ENCODE data around the gene MDM2.

MDM2 gene

DNA sequence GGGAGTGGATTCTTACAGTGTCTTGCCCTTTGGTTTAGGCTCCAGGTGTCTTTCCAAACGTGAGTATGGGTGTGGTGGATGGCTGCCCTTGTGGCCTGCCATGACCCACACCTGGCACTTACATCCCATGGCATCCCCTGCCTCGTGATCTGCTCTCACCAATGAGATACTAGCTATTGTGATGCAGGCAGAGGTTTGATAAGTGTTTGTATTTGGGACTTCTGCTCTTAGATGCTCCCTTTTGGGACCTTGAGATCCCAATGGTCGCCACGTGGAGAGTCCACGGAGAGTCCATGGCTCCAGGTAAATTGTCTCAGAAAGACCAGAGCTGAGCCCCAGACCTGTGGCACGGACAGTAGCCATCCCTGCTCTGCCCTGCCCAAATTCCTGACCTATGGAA, 62.5 kb downstream of the MDM2 start:
- TF ChIP-seq POLR2AphosphoS5 (IDR thresholded peaks at IDR 0.05; ENCODE audit: low read depth, low read length), result no peak

DNA sequence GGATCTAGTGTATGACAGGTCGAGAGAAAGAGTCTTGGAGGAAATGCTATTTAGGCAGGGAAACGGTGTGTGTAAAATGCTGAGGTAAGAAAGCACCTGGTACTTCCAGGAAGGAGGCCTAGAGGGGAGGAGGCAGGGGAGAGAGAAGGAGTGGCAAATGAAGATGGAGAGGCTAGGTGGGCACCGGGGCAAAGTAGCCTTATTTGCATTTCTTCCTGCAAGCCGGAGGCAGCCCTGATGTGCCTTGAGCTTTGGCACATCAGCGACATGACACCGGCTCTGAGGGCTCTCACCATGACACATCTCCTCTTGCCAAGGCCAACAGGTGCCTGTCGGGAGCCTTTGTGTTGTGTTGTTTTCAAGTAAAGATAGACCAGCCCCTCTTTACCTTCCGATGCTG, 63.4 kb downstream of the MDM2 start:
- TF ChIP-seq TAF1 (IDR thresholded peaks at IDR 0.05; ENCODE audit: borderline replicate concordance, insufficient read depth, low read length) (no peak), SIN3A (IDR thresholded peaks at IDR 0.05; ENCODE audit: borderline replicate concordance, insufficient read depth, low read length) (no peak), FOXP2 (optimal IDR thresholded peaks at IDR 0.05; ENCODE audit: borderline replicate concordance, extremely low read depth, extremely low read length, insufficient read depth) (no peak), POLR2AphosphoS5 (IDR thresholded peaks at IDR 0.05; ENCODE audit: low read depth, low read length) (no peak)
- TF ChIP-seq, protein P1, sequence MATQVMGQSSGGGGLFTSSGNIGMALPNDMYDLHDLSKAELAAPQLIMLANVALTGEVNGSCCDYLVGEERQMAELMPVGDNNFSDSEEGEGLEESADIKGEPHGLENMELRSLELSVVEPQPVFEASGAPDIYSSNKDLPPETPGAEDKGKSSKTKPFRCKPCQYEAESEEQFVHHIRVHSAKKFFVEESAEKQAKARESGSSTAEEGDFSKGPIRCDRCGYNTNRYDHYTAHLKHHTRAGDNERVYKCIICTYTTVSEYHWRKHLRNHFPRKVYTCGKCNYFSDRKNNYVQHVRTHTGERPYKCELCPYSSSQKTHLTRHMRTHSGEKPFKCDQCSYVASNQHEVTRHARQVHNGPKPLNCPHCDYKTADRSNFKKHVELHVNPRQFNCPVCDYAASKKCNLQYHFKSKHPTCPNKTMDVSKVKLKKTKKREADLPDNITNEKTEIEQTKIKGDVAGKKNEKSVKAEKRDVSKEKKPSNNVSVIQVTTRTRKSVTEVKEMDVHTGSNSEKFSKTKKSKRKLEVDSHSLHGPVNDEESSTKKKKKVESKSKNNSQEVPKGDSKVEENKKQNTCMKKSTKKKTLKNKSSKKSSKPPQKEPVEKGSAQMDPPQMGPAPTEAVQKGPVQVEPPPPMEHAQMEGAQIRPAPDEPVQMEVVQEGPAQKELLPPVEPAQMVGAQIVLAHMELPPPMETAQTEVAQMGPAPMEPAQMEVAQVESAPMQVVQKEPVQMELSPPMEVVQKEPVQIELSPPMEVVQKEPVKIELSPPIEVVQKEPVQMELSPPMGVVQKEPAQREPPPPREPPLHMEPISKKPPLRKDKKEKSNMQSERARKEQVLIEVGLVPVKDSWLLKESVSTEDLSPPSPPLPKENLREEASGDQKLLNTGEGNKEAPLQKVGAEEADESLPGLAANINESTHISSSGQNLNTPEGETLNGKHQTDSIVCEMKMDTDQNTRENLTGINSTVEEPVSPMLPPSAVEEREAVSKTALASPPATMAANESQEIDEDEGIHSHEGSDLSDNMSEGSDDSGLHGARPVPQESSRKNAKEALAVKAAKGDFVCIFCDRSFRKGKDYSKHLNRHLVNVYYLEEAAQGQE (IDR thresholded peaks at IDR 0.05; ENCODE audit: insufficient read depth in 1 of 2, low read depth in 2 of 2, low read length in 2 of 2), result no peak

DNA sequence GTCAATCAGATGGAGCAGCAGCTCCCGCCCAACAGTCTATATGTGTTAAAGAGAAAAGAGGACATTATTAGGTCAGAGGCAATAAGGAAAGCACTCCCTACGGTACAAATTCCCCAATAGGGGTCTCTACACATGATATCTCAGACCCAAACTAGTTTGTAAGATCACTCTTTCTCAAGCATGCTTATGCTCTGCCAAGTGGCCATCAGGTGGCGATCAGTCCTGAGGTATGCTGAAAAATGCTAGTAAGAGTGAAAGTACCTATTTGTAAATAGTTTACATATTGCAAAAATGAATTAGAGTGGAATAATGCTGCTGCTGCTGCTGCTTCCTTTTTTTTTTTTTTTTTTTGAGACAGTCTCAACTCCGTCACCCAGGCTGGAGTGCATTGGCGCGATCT, 63.9 kb downstream of the MDM2 start:
- TF ChIP-seq TAF1 (IDR thresholded peaks at IDR 0.05; ENCODE audit: borderline replicate concordance, insufficient read depth, low read length) (no peak), SIN3A (IDR thresholded peaks at IDR 0.05; ENCODE audit: borderline replicate concordance, insufficient read depth, low read length) (no peak), POLR2AphosphoS5 (IDR thresholded peaks at IDR 0.05; ENCODE audit: low read depth, low read length) (no peak), FOXP2 (optimal IDR thresholded peaks at IDR 0.05; ENCODE audit: borderline replicate concordance, extremely low read depth, extremely low read length, insufficient read depth) (no peak)
- TF ChIP-seq, protein P1 (IDR thresholded peaks at IDR 0.05; ENCODE audit: insufficient read depth in 1 of 2, low read depth in 2 of 2, low read length in 2 of 2), result no peak

DNA sequence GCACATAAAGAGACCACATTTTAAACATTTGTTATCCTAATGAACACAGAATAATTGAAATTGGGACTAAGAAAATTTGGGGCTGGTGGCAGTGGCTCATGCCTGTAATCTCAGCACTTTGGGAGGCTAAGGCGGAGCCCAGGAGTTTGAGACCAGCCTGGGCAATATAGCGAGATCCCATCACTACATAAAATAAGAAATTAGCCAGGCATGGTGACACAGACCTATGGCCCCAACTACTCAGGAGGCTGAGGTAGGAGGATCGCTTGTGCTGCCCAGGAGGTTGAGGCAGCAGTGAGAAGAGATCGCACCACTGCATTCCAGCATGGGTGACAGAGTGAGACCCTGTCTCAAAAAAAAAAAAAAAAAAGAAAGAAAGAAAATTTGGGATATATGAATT, 65.3 kb downstream of the MDM2 start:
- TF ChIP-seq FOXP2 (optimal IDR thresholded peaks at IDR 0.05; ENCODE audit: borderline replicate concordance, extremely low read depth, extremely low read length, insufficient read depth) (no peak), POLR2AphosphoS5 (IDR thresholded peaks at IDR 0.05; ENCODE audit: low read depth, low read length) (no peak), TAF1 (IDR thresholded peaks at IDR 0.05; ENCODE audit: borderline replicate concordance, insufficient read depth, low read length) (no peak), SIN3A (IDR thresholded peaks at IDR 0.05; ENCODE audit: borderline replicate concordance, insufficient read depth, low read length) (no peak)
- TF ChIP-seq, protein P1 (IDR thresholded peaks at IDR 0.05; ENCODE audit: insufficient read depth in 1 of 2, low read depth in 2 of 2, low read length in 2 of 2), result no peak

DNA sequence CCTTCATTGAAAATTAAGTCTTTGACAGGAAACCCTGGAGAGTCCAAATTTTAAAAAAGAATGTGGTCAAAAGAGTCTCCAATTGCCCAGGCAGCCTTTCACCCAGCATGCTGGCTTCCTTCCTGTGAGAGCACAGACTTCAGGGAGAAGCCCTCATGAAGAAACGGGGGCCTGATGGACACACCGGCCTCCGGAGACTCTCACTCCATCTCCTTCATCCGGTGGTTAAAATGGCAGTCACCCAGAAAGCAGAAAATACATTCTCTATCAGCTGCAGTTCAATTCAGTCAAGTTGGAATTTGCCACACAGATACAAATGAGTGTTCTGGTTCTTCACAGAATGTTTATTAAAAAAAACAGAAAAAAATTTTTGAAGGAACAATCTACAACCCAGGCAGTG, 68.5 kb downstream of the MDM2 start:
- TF ChIP-seq POLR2AphosphoS5 (IDR thresholded peaks at IDR 0.05; ENCODE audit: low read depth, low read length) (no peak), TAF1 (IDR thresholded peaks at IDR 0.05; ENCODE audit: borderline replicate concordance, insufficient read depth, low read length) (no peak), FOXP2 (optimal IDR thresholded peaks at IDR 0.05; ENCODE audit: borderline replicate concordance, extremely low read depth, extremely low read length, insufficient read depth) (no peak), SIN3A (IDR thresholded peaks at IDR 0.05; ENCODE audit: borderline replicate concordance, insufficient read depth, low read length) (no peak)
- TF ChIP-seq, protein P1 (IDR thresholded peaks at IDR 0.05; ENCODE audit: insufficient read depth in 1 of 2, low read depth in 2 of 2, low read length in 2 of 2), result no peak

Data from PFSK-1 (cell line).